Kasumi-1 (cell line): ENCODE results near the gene CACNG4.

Source experiments
- DNase-seq, 2 experiments: peaks; one replicate each; lab custom pipeline; 2025; lab: John Stamatoyannopoulos, UW

The CACNG4 gene

GRCh38 chr17:66944351-66945146 is 20.0 kb upstream of the CACNG4 start:
- no peak for DNase-seq

- no peak for DNase-seq
Measured at GRCh38 chr17:66945147-66945835, 19.2 kb upstream of the CACNG4 start.

GRCh38 chr17:66946251-66946650 is 18.3 kb upstream of the CACNG4 start:
- no peak for DNase-seq

GRCh38 chr17:66947311-66947710 is 17.2 kb upstream of the CACNG4 start:
- DNase-seq: no peak

GRCh38 chr17:66948061-66948750 is 16.3 kb upstream of the CACNG4 start:
- DNase-seq: no peak

GRCh38 chr17:66949501-66949900 is 15.0 kb upstream of the CACNG4 start:
- DNase-seq: no peak

- no peak for DNase-seq
Measured at GRCh38 chr17:66950325-66950724, 14.2 kb upstream of the CACNG4 start.

- no peak for DNase-seq
Measured at GRCh38 chr17:66950886-66951604, 13.5 kb upstream of the CACNG4 start.

GRCh38 chr17:66951605-66951953 is 12.9 kb upstream of the CACNG4 start:
- DNase-seq: no peak

GRCh38 chr17:66952031-66952524 is 12.4 kb upstream of the CACNG4 start:
- no peak for DNase-seq

- DNase-seq: no peak
Measured at GRCh38 chr17:66952681-66953629, 11.6 kb upstream of the CACNG4 start.

- no peak for DNase-seq
Measured at GRCh38 chr17:66953630-66954020, 10.9 kb upstream of the CACNG4 start.

GRCh38 chr17:66954632-66955031 is 9.9 kb upstream of the CACNG4 start:
- no peak for DNase-seq

GRCh38 chr17:66955821-66956220 is 8.7 kb upstream of the CACNG4 start:
- DNase-seq: no peak

- DNase-seq: no peak
Measured at GRCh38 chr17:66956941-66957340, 7.6 kb upstream of the CACNG4 start.

- no peak for DNase-seq
Measured at GRCh38 chr17:66957343-66957742, 7.2 kb upstream of the CACNG4 start.

- DNase-seq: no peak
Measured at GRCh38 chr17:66957951-66958579, 6.4 kb upstream of the CACNG4 start.

GRCh38 chr17:66959641-66960375 is 4.7 kb upstream of the CACNG4 start:
- DNase-seq: no peak

- no peak for DNase-seq
Measured at GRCh38 chr17:66960613-66961012, 3.9 kb upstream of the CACNG4 start.

GRCh38 chr17:66963521-66963908 is 992 bp upstream of the CACNG4 start:
- no peak for DNase-seq
